Ovary (tissue), 9 donors: ENCODE results near the gene GULP1. TPM values are rescaled to one million over a fixed set of nuclear protein-coding genes. Genes with fewer than 3 reads are reported as not detected.
"Not testable (repeated sequence)": the region's sequence is repeated elsewhere in the genome, so short reads cannot be mapped to it uniquely, and the experiment has no call there.

Source experiments
- DNase-seq, 5 donors: peaks; one replicate each; pipeline ENCODE4 v3.0.0-alpha.2; 2019 to 2020
- H3K27ac ChIP-seq, 2 donors: fragments of 200-600 bp; one replicate each; pipeline versions ENCODE4 v1.5.1 to v1.8.0; 2019 to 2022
- H3K27me3 ChIP-seq: fragments of 200-600 bp; one replicate; pipeline ENCODE4 v1.8.0; 2022
- H3K36me3 ChIP-seq: fragments of 200-600 bp; sonication (generic); one replicate; pipeline ENCODE4 v1.5.1; 2019
- H3K4me1 ChIP-seq: one replicate; pipeline ENCODE4 v1.8.1; 2013; ENCODE audit warnings: mild to moderate bottlenecking, moderate library complexity; ENCODE audit not compliant: insufficient read depth
- H3K4me3 ChIP-seq: fragments of 200-600 bp; sonication (generic); one replicate; pipeline ENCODE4 v1.5.1; 2017
- H3K9me3 ChIP-seq, 2 donors: fragments of 200-600 bp in 1 of 2; sonication (generic) in 1 of 2; one replicate each; pipeline versions ENCODE4 v1.5.1 to v1.8.1; 2013 to 2019; ENCODE audit warnings: mild to moderate bottlenecking in 1 of 2, moderate library complexity in 1 of 2
- CTCF ChIP-seq, 3 donors: fragments of 450-650 bp in 2 of 3; fragments of 200-600 bp in 1 of 3; IDR thresholded peaks; one replicate each; pipeline versions ENCODE4 v1.5.1 to v1.8.0; 2016 to 2022; ENCODE audit warnings: antibody characterized with exemption in 3 of 3, mild to moderate bottlenecking in 1 of 3
- EP300 ChIP-seq: sonication (generic); formaldehyde crosslinking; IDR thresholded peaks from one replicate; pipeline ENCODE4 v1.6.1; 2017; ENCODE audit warnings: antibody characterized with exemption
- POLR2A ChIP-seq: fragments of 450-650 bp; IDR thresholded peaks from one replicate; pipeline ENCODE4 v1.6.1; 2017; ENCODE audit warnings: antibody characterized with exemption, mild to moderate bottlenecking, moderate library complexity
- WGBS, 3 donors: extraction: QIAGEN DNeasy Blood & Tissue Kit in 1 of 3; methylation state at CpG; one replicate each; pipeline versions ENCODE4 v1.1.5 to v1.1.7; 2013 to 2017; 5-methylcytosine and 5-hydroxymethylcytosine counted together
- intact Hi-C, 4 donors: fragments of 100-400 bp; cut with DNase I; formaldehyde crosslinking; loops; one replicate each; pipeline versions ENCODE4 v1.11.0 to v1.15.1; 2022 to 2023
- polyA plus RNA-seq, 2 donors: library from polyadenylated mRNA; stranded (reverse); fragments of 200-250 nt in 1 of 2; fragments of 350-450 nt in 1 of 2; fragmentation: Illumina TruSeq in 1 of 2; extraction: RNeasy Lipid Tissue Mini Kit (QIAGEN cat#74804) in 1 of 2; gene quantifications; one replicate each; pipeline ENCODE4 v1.2.3, GENCODE V29; 2013 to 2014
- total RNA-seq, 7 donors: library from RNA; depleted of rRNA in 2 of 7; stranded (reverse); fragments of >200 nt in 2 of 7; fragmentation: NEBNext Ultra II Directional in 3 of 7; extraction: Animal tissue kit (Norgen Biotek cat#: 25700) in 3 of 7; gene quantifications; one replicate each; pipeline versions ENCODE4 v1.1.0 to v1.2.4, GENCODE V29; 2016 to 2023
- donor health status: DM: no; HTN: no; CAD: no; lungs with moderate emphysema.
- donor health status: DM: no; HTN: no; CAD: no.
- donor health status: Bipolar disorder and iron deficiency.
- donor health status: DM: yes; HTN: yes; CAD: no.
- donor health status: DM: no; HTN: no; CAD: no.
- donor health status: DM: yes; HTN: yes; CAD: no.

The GULP1 gene
- total and polyA plus RNA-seq, 9 donors: 22.3 to 57.7 (median 42.9) TPM

GRCh38 chr2:188459061-188459460 is 167.4 kb downstream of the GULP1 start:
- DNase-seq: no peak
- H3K36me3 ChIP-seq: no peaks in the 10 kb centered on the region
- intact Hi-C loops: no loop called here
- no peaks in the 10 kb centered on the region for H3K27me3 ChIP-seq
- no peaks in the 10 kb centered on the region for H3K9me3 ChIP-seq
- TF ChIP-seq CTCF (IDR thresholded peaks at IDR 0.05) (no peak), POLR2A (no peak), EP300 (no peak)
- H3K27ac ChIP-seq: no peak overlapping the region
- H3K4me3 ChIP-seq: no peak overlapping the region
- WGBS, 3 donors: 94 to 96% (median 95%) methylated on average over 2 of the region's 2 CpGs
- no peaks in the 10 kb centered on the region for H3K4me1 ChIP-seq

DNA sequence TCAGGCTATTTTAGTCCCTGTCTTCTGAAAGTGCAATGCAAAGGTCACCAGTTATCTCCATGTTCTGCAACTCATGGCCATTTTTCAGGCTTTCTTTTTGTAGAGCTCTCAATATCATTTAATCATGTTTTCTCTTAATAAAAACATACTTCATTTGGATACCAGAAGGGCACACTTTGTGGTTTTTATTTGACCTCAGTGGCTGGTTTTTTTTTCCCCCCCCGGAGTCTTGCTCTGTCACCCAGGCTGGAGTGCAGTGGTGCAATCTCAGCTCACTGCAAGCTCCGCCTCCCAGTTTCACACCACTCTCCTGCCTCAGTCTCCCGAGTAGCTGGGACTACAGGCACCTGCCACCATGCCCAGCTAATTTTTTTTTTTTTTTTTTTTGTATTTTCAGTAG is 174.4 kb downstream of the GULP1 start:
- H3K27ac ChIP-seq, DNase-seq: not testable (repeated sequence)
- WGBS, 3 donors: 80 to 85% (median 82%) methylated on average over 3 of the region's 3 CpGs

GRCh38 chr2:188466761-188467160 is 175.1 kb downstream of the GULP1 start:
- TF ChIP-seq POLR2A (no peak), EP300 (no peak)
- no peaks in the 10 kb centered on the region for H3K36me3 ChIP-seq
- DNase-seq: no peak
- no peak overlapping the region for H3K4me3 ChIP-seq
- intact Hi-C loops: no loop called here
- peaks cover 4% of the 10 kb centered on the region for H3K4me1 ChIP-seq
- no peaks in the 10 kb centered on the region for H3K27me3 ChIP-seq
- no peak overlapping the region for H3K27ac ChIP-seq
- no peaks in the 10 kb centered on the region for H3K9me3 ChIP-seq
- WGBS, 3 donors: 100% methylated on average over 1 of the region's 1 CpG

More for the DNA sequence above, 174.4 kb downstream of the GULP1 start:
- H3K36me3 ChIP-seq, H3K4me3 ChIP-seq, intact Hi-C loops, H3K4me1 ChIP-seq, H3K27me3 ChIP-seq, H3K9me3 ChIP-seq: not testable (repeated sequence)

DNA sequence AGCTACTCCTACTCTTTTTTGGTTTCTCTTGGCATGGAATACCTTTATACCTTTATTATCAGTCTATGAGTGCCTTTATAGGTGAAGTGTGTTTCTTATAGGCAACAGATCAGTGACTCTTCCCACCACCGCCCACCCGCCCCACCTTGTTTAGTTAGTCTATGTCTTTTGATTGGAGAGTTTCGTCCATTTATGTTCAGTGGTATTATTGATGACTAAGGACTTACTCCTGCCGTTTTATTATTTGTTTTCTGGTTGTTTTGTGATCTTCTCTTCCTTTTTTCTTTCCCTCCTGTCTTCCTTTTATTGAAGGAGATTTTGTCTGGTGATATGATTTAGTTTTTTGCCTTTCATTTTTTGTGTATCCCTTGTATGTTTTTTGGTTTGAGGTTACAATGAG is 179.5 kb downstream of the GULP1 start:
- 95 to 97% (median 97%) methylated on average over 4 of the region's 4 CpGs for WGBS, 3 donors
- no peaks in the 10 kb centered on the region for H3K9me3 ChIP-seq
- no peak for DNase-seq
- H3K4me3 ChIP-seq: no peak overlapping the region
- H3K27me3 ChIP-seq: no peaks in the 10 kb centered on the region
- TF ChIP-seq POLR2A (no peak), CTCF (IDR thresholded peaks at IDR 0.05) (no peak)
- intact Hi-C loops: no loop called here
- no peak overlapping the region for H3K27ac ChIP-seq
- H3K36me3 ChIP-seq: no peaks in the 10 kb centered on the region
- no peaks in the 10 kb centered on the region for H3K4me1 ChIP-seq

DNA sequence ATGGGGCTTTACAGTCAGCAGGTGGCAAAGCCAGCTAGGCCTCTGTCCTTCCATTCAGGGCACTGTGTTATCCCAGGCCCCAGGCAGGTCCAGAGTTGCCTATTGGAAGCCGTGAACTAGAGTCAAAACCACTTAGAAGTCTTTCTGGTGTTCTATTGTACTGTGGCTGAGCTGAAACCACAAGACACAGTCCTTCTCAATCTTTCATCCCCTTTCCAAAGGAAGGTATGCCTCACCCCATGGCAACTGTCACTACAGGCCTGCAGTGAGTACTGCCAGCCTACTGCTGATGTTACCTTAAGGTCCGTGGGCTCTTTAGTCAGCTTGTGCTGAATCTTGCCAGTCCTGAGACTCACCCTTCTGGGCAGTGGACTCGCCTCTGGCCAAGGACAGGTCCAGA is 181.6 kb downstream of the GULP1 start:
- WGBS, 3 donors: 95 to 100% (median 96%) methylated on average over 3 of the region's 3 CpGs
- intact Hi-C loops: no loop called here

More for the DNA sequence above, 181.6 kb downstream of the GULP1 start:
- H3K27ac ChIP-seq: no peak overlapping the region
- H3K27me3 ChIP-seq: no peaks in the 10 kb centered on the region
- DNase-seq: no peak
- no peak overlapping the region for H3K4me3 ChIP-seq
- H3K4me1 ChIP-seq: no peaks in the 10 kb centered on the region
- TF ChIP-seq POLR2A (no peak), EP300 (no peak), CTCF (IDR thresholded peaks at IDR 0.05) (no peak)
- H3K9me3 ChIP-seq: no peaks in the 10 kb centered on the region
- H3K36me3 ChIP-seq: no peaks in the 10 kb centered on the region
